ENCODE measurements around the gene WDR73.

WDR73 gene

GRCh38 chr15:84669726-84670125 lies 15.6 kb upstream of the WDR73 start:
- TF ChIP-seq CTCF (conservative IDR thresholded peaks at IDR 0.05; ENCODE audit: control insufficient read depth, insufficient read depth, low read depth, low read length) = no peak
- peak; percentile 97 for DNase-seq (ENCODE audit: low read depth)
- no peak overlapping the region for H3K4me3 ChIP-seq (ENCODE audit: control insufficient read depth, low read depth, low read length)

GRCh38 chr15:84668221-84668982 lies 14.3 kb upstream of the WDR73 start:
- no peak for DNase-seq (ENCODE audit: low read depth)
- no peak overlapping the region for H3K4me3 ChIP-seq (ENCODE audit: control insufficient read depth, low read depth, low read length)
- no peak for TF ChIP-seq CTCF (conservative IDR thresholded peaks at IDR 0.05; ENCODE audit: control insufficient read depth, insufficient read depth, low read depth, low read length)

GRCh38 chr15:84666373-84666772 lies 12.3 kb upstream of the WDR73 start:
- peak; percentile 49 for DNase-seq (ENCODE audit: low read depth)
- H3K4me3 ChIP-seq (ENCODE audit: control insufficient read depth, low read depth, low read length) = no peak overlapping the region
- no peak for TF ChIP-seq CTCF (conservative IDR thresholded peaks at IDR 0.05; ENCODE audit: control insufficient read depth, insufficient read depth, low read depth, low read length)

- TF ChIP-seq CTCF (conservative IDR thresholded peaks at IDR 0.05; ENCODE audit: control insufficient read depth, insufficient read depth, low read depth, low read length) = no peak
- DNase-seq (ENCODE audit: low read depth) = no peak
- H3K4me3 ChIP-seq (ENCODE audit: control insufficient read depth, low read depth, low read length) = no peak overlapping the region
These were observed 6.9 kb upstream of the WDR73 start for GRCh38 chr15:84661001-84661400.

GRCh38 chr15:84659904-84660781 lies 6.1 kb upstream of the WDR73 start:
- H3K4me3 ChIP-seq (ENCODE audit: control insufficient read depth, low read depth, low read length) = no peak overlapping the region
- DNase-seq (ENCODE audit: low read depth) = no peak
- TF ChIP-seq CTCF (conservative IDR thresholded peaks at IDR 0.05; ENCODE audit: control insufficient read depth, insufficient read depth, low read depth, low read length) = no peak

- no peak for DNase-seq (ENCODE audit: low read depth)
- peak overlapping the region; percentile 45 for H3K4me3 ChIP-seq (ENCODE audit: control insufficient read depth, low read depth, low read length)
- no peak for TF ChIP-seq CTCF (conservative IDR thresholded peaks at IDR 0.05; ENCODE audit: control insufficient read depth, insufficient read depth, low read depth, low read length)
These were observed 4.8 kb upstream of the WDR73 start for GRCh38 chr15:84658788-84659411.

Data from fibroblast of mammary gland (primary cell).